HEK293T (cell line): Measurements from ENCODE around the gene TMEM151B.
"Not testable (repeated sequence)": the region's sequence is repeated elsewhere in the genome, so short reads cannot be mapped to it uniquely, and the experiment has no call there.

Source experiments
- CTCF ChIA-PET: fragments of 350-600 bp; formaldehyde crosslinking; extraction: SDS; loops from one replicate; lab custom pipeline; 2021; ENCODE audit warnings: antibody characterized with exemption, inconsistent platforms; lab: Yijun Ruan, JAX
- POLR2A ChIA-PET: fragments of 350-600 bp; formaldehyde crosslinking; extraction: SDS; loops from one replicate; lab custom pipeline; 2020; ENCODE audit warnings: antibody characterized with exemption, inconsistent platforms; lab: Yijun Ruan, JAX
- DNase-seq: peaks from one replicate; pipeline ENCODE4 v3.0.0; 2012; ENCODE audit warnings: mixed read lengths; ENCODE audit errors: extremely low spot score
- ARNT ChIP-seq: fragments of 450-650 bp; IDR thresholded peaks from 2 replicates; pipeline ENCODE4 v1.6.1; 2017; ENCODE audit warnings: mild to moderate bottlenecking
- BHLHE40 ChIP-seq: fragments of 450-650 bp; IDR thresholded peaks from 2 replicates; pipeline ENCODE4 v1.6.1; 2016; ENCODE audit warnings: mild to moderate bottlenecking, moderate library complexity, borderline replicate concordance
- CTBP1 ChIP-seq: fragments of 450-650 bp; IDR thresholded peaks from 2 replicates; pipeline ENCODE4 v1.6.1; 2016; ENCODE audit warnings: borderline replicate concordance
- ELF4 ChIP-seq: fragments of 450-650 bp; IDR thresholded peaks from 2 replicates; pipeline ENCODE4 v1.6.1; 2017; ENCODE audit warnings: antibody characterized with exemption
- FOXA1 ChIP-seq: fragments of 450-650 bp; IDR thresholded peaks from 2 replicates; pipeline ENCODE4 v1.6.1; 2016; ENCODE audit warnings: mild to moderate bottlenecking
- FOXK2 ChIP-seq: fragments of 450-650 bp; IDR thresholded peaks from 2 replicates; pipeline ENCODE4 v1.6.1; 2016; ENCODE audit warnings: mild to moderate bottlenecking
- FOXM1 ChIP-seq: fragments of 450-650 bp; IDR thresholded peaks from 2 replicates; pipeline ENCODE4 v1.6.1; 2017; ENCODE audit warnings: mild to moderate bottlenecking, borderline replicate concordance
- HDGF ChIP-seq: fragments of 450-650 bp; IDR thresholded peaks from 2 replicates; pipeline ENCODE4 v1.6.1; 2017; ENCODE audit warnings: antibody characterized with exemption, borderline replicate concordance
- L3MBTL2 ChIP-seq: fragments of 450-650 bp; conservative IDR thresholded peaks from 2 replicates; pipeline ENCODE4 v1.6.1; 2016; ENCODE audit warnings: mild to moderate bottlenecking
- LEF1 ChIP-seq: fragments of 450-650 bp; IDR thresholded peaks from 2 replicates; pipeline ENCODE4 v1.6.1; 2017; ENCODE audit warnings: mild to moderate bottlenecking, borderline replicate concordance
- NFRKB ChIP-seq: fragments of 450-650 bp; IDR thresholded peaks from 2 replicates; pipeline ENCODE4 v1.6.1; 2016; ENCODE audit warnings: mild to moderate bottlenecking, moderate library complexity
- SUZ12 ChIP-seq: fragments of 450-650 bp; IDR thresholded peaks from 2 replicates; pipeline ENCODE4 v1.6.1; 2016; ENCODE audit warnings: mild to moderate bottlenecking
- TARDBP ChIP-seq: fragments of 450-650 bp; IDR thresholded peaks from 2 replicates; pipeline ENCODE4 v1.6.1; 2016
- ZNF384 ChIP-seq: fragments of 450-650 bp; IDR thresholded peaks from 2 replicates; pipeline ENCODE4 v1.6.1; 2016
- TF ChIP-seq, protein P1 (sequence below): fragments of 450-650 bp; IDR thresholded peaks from 2 replicates; pipeline ENCODE4 v1.6.1; 2016

Gene TMEM151B

DNA sequence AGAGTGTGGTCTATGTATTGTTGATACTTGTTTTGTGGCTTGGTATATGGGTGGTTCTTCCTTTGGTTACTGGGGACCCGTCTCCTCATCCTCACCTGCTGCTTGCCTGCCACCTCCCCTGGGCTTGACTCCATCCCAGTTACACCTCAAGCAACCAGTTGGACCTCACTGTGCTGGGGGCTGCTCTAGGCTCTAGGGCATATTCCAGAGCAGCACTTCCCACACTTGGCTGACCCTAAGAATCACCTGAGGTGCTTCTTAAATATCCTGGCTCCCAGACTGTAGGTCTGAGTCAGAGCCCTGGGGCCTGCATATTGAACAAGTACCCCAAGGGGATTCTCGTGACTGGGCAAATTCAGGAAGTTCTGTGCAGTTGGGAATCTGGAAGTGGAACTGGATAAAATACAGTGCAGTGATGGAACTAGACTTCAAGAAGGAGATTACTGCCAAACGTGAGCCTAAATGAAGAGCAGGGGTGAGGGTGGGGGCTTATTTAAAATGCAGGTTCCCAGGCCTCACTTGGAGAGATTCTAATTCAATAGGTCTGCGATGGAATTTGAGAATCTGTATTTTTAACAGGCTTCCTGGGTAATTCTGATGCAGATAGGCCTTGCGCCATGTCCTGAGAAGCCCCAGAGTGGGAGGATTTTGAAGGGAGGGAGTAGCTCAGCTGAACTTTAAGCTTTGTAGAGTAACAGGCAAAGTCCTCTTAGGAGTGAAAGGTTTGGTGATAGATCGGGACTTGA, 79.8 kb downstream of the TMEM151B start:
- ChIA-PET POLR2A (interaction anchor here (1.2 kb wide), 1 partner anchor 37 kb away, joined by 3 read pairs; the partner anchor contains the start of gene CDC5L), CTCF (interaction anchor here (1.1 kb wide), 1 partner anchor 17 kb away, joined by 3 read pairs; no protein-coding TSS in a partner anchor)
- DNase-seq: no peak
- no peak for TF ChIP-seq BHLHE40
- TF ChIP-seq HDGF: no peak
- no peak for TF ChIP-seq CTBP1
- no peak for TF ChIP-seq ZNF384
- no peak for TF ChIP-seq FOXM1
- no peak for TF ChIP-seq ELF4
- no peak for TF ChIP-seq TARDBP
- TF ChIP-seq SUZ12: no peak
- no peak for TF ChIP-seq ARNT

DNA sequence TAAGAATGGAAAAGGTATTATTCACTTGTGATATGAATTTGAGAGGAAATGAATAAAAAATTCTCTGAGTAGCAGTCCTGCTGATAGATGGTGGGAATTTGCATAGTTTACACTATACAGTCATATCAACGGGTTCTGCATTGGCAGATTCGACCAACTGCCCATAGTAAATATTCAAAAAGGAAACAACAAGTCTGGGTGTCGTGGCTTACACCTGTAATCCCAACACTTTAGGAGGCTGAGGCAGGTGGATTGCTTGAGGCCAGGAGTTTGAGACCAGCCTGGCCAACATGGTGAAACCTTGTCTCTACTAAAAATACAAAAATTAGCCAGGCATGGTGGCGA, 80.4 kb downstream of the TMEM151B start:
- not testable (repeated sequence) for DNase-seq
- CTCF ChIA-PET: interaction anchor here (1.1 kb wide), 1 partner anchor 17 kb away, joined by 3 read pairs; no protein-coding TSS in a partner anchor
- POLR2A ChIA-PET: interaction anchor here (1.2 kb wide), 1 partner anchor 37 kb away, joined by 3 read pairs; the partner anchor contains the start of gene CDC5L

DNA sequence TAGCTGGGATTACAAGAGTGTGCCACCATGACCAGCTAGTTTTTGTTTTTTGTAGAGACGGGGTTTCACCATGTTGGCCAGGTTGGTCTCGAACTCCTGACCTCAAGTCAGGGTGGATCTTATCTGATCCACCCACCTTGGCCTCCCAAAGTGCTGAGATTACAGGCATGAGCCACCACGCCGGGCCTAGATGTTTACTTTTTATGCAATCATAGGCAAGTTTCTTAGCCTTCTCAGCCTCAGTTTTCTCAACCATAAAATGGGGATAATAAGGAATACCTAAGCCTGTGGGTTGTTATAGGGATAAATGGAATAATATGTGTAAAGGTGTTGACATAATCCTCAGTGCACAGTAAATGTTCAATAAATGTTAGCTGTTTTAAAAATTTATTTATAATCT, 82.0 kb downstream of the TMEM151B start:
- no peak for DNase-seq
- CTCF ChIA-PET: no interaction called here
- POLR2A ChIA-PET: interaction anchor here (1.1 kb wide), 1 partner anchor 35 kb away, joined by 7 read pairs; the partner anchor contains the start of gene CDC5L
- TF ChIP-seq LEF1 (no peak), TARDBP (no peak), ARNT (no peak), ELF4 (no peak), BHLHE40 (no peak), NFRKB (no peak), CTBP1 (no peak), HDGF (no peak), FOXA1 (no peak), ZNF384 (no peak)

DNA sequence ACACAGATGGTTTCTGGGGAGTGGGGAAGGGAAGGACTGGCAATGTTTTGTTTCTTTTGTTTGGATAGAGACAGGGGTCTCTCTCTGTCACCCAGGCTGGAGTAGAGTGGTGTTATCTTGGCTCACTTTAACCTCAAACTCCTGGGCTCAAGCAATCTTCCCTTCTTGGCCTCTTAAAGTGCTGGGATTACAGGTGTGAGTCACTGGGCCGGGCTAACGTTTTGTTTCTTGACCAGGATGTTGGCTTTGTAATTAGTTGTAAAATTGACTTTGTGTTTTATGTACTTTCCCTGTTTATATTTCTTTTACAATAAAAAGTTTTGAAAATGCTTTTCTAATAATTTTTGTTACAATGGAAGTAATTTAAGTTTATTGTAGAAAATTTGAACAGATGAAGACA, 83.1 kb downstream of the TMEM151B start:
- TF ChIP-seq L3MBTL2 (no peak), ZNF384 (no peak), HDGF (no peak), FOXA1 (no peak), FOXM1 (no peak), ARNT (no peak), BHLHE40 (no peak), CTBP1 (no peak), FOXK2 (no peak), TARDBP (no peak)
- DNase-seq: no peak
- ChIA-PET POLR2A (interaction anchor here (1.1 kb wide), 1 partner anchor 34 kb away, joined by 7 read pairs; the partner anchor contains the start of gene CDC5L), CTCF (interaction anchor here (0.7 kb wide), 1 partner anchor 10 kb away, joined by 3 read pairs; no protein-coding TSS in a partner anchor)

DNA sequence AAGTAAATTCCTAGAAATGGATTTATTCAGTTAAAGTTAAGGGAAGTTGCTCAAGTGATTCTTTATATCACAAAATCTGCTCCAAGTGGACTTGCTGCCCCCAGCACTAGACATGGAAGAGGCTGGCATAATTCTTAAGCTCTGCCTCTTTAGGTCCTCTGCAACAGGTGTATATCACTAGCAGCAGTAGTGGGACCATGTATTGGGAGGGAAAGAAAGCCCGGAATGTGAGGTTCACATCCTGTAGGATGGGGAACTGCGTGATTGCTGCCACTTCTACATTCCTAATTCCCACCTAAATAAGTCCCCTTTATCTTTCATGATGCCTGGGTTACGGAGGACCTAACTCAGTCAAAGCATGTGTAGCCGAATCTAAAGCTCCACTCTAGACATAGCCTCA, 85.4 kb downstream of the TMEM151B start:
- no peak for DNase-seq
- CTCF ChIA-PET: no interaction called here

DNA sequence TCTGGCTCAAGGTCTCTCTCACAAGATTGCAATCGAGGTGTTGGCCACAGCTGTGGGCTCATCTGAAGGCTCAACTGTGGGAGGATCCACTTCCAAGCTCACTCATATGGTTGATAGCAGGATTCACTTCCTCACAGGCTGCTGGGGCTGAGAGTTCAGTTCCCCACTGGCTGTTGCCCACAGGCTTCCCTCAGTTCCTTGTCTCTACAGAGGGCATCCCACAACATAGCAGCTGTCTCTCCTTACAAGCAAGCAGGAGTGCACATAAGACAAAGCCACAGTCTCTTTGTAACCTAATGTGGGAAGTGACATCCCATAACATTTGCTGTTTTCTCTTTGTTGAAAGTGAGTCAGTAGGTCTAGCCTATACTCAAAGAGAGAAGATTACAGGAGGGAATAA, 86.2 kb downstream of the TMEM151B start:
- CTCF ChIA-PET: no interaction called here
- DNase-seq: no peak
- TF ChIP-seq, protein P1, sequence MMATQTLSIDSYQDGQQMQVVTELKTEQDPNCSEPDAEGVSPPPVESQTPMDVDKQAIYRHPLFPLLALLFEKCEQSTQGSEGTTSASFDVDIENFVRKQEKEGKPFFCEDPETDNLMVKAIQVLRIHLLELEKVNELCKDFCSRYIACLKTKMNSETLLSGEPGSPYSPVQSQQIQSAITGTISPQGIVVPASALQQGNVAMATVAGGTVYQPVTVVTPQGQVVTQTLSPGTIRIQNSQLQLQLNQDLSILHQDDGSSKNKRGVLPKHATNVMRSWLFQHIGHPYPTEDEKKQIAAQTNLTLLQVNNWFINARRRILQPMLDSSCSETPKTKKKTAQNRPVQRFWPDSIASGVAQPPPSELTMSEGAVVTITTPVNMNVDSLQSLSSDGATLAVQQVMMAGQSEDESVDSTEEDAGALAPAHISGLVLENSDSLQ: no peak
- TF ChIP-seq NFRKB: no peak
- POLR2A ChIA-PET: no interaction called here

More for the DNA sequence above, 85.4 kb downstream of the TMEM151B start:
- POLR2A ChIA-PET: no interaction called here
- TF ChIP-seq CTBP1 (no peak), ZNF384 (no peak), NFRKB (no peak), FOXA1 (no peak), ARNT (no peak)
- TF ChIP-seq, protein P1: no peak
